ENCODE data around the gene PSPH. TPM values are rescaled to one million over a fixed set of nuclear protein-coding genes. Genes with fewer than 3 reads are reported as not detected.

The PSPH gene
- total RNA-seq, 1 donor from 2014 or later, result 9.0 TPM

GRCh38 chr7:56063882-56064625 lies 12.8 kb upstream of the PSPH start, which contains the start of gene SUMF2:
Gene SUMF2, plus strand, starts transcription at chr7:56064286. Its CDS starts 26 bp downstream, at chr7:56064312.
- H3K36me3 Mint-ChIP-seq (ENCODE audit: low read depth), result peaks cover 60% of the 10 kb centered on the region
- ChIA-PET CTCF (interaction anchor here (1.2 to 4.3 kb wide), 3 partner anchors 10 to 57 kb away, joined by 5 to 25 read pairs (median 5); partner anchors contain the start of genes CCT6A and PSPH), POLR2A (interaction anchor here (0.7 to 2.6 kb wide), 9 partner anchors 10 to 698 kb away, joined by 3 to 57 read pairs (median 12); partner anchors contain the start of genes CCT6A, CHCHD2, LANCL2 and NIPSNAP2)
- no peaks in the 10 kb centered on the region for H3K27me3 Mint-ChIP-seq
- intact Hi-C loops (cut with micrococcal nuclease), result loop anchor here (1.0 to 10.0 kb wide), 7 partner anchors 10 to 530 kb away; partner anchors contain the start of genes CCT6A, CHCHD2, PSPH and ZNF713
- H3K4me3 Mint-ChIP-seq, result peak within 1 kb of the TSS; percentile 92
- no peak for TF ChIP-seq CTCF (IDR thresholded peaks at IDR 0.05)
- peaks cover 32% of the 10 kb centered on the region for H3K4me1 Mint-ChIP-seq
- peak; percentile 92 for ATAC-seq (ENCODE audit: low read depth)
- peak within 1 kb of the TSS; percentile 85 for H3K27ac Mint-ChIP-seq
- no peaks in the 10 kb centered on the region for H3K9me3 Mint-ChIP-seq
- peak; percentile 91 for DNase-seq

- CTCF ChIA-PET, result interaction anchor here (4.3 kb wide), 1 partner anchor 11 kb away, joined by 25 read pairs; no protein-coding TSS in a partner anchor
- Mint-ChIP-seq H3K36me3 (ENCODE audit: low read depth) (peaks cover 60% of the 10 kb centered on the region), H3K4me3 (peak overlapping the region; percentile 92), H3K9me3 (no peaks in the 10 kb centered on the region), H3K27me3 (no peaks in the 10 kb centered on the region), H3K4me1 (peaks cover 32% of the 10 kb centered on the region), H3K27ac (peak overlapping the region; percentile 85)
- intact Hi-C loops (cut with micrococcal nuclease), result loop anchor here (10.0 kb wide), 1 partner anchor 499 kb away; no protein-coding TSS in a partner anchor
- no peak for DNase-seq
- no peak for TF ChIP-seq CTCF (IDR thresholded peaks at IDR 0.05)
- ATAC-seq (ENCODE audit: low read depth), result no peak
- POLR2A ChIA-PET, result interaction anchor here (0.8 to 2.6 kb wide), 4 partner anchors 9 to 698 kb away, joined by 5 to 57 read pairs (median 9); partner anchors contain the start of genes CCT6A, CHCHD2, LANCL2 and PSPH
Measured at GRCh38 chr7:56063500-56063881, 12.2 kb upstream of the PSPH start.

GRCh38 chr7:56062382-56062781 lies 11.1 kb upstream of the PSPH start:
- Mint-ChIP-seq H3K9me3 (no peaks in the 10 kb centered on the region), H3K36me3 (ENCODE audit: low read depth) (peaks cover 68% of the 10 kb centered on the region), H3K27ac (peak overlapping the region; percentile 33), H3K4me1 (peaks cover 32% of the 10 kb centered on the region), H3K27me3 (no peaks in the 10 kb centered on the region), H3K4me3 (peak overlapping the region; percentile 24)
- intact Hi-C loops (cut with micrococcal nuclease), result loop anchor here (10.0 kb wide), 1 partner anchor 498 kb away; no protein-coding TSS in a partner anchor
- ChIA-PET CTCF (interaction anchor here (4.3 kb wide), 1 partner anchor 12 kb away, joined by 25 read pairs; no protein-coding TSS in a partner anchor), POLR2A (interaction anchor here (1.0 kb wide), 1 partner anchor 11 kb away, joined by 4 read pairs; the partner anchor contains the start of genes CCT6A and PSPH)
- ATAC-seq (ENCODE audit: low read depth) (no peak), DNase-seq (no peak)
- no peak for TF ChIP-seq CTCF (IDR thresholded peaks at IDR 0.05)

- no peak for ATAC-seq (ENCODE audit: low read depth)
- H3K27me3 Mint-ChIP-seq, result no peaks in the 10 kb centered on the region
- POLR2A ChIA-PET, result interaction anchor here (1.7 kb wide), 1 partner anchor 10 kb away, joined by 6 read pairs; the partner anchor contains the start of gene SUMF2
- no peak for TF ChIP-seq CTCF (IDR thresholded peaks at IDR 0.05)
- no peak for DNase-seq
- peaks cover 27% of the 10 kb centered on the region for H3K4me1 Mint-ChIP-seq
- intact Hi-C loops (cut with micrococcal nuclease), result loop anchor here (5.0 kb wide), 1 partner anchor 102 kb away; the partner anchor contains the start of gene MRPS17
- CTCF ChIA-PET, result no interaction called here
- no peaks in the 10 kb centered on the region for H3K9me3 Mint-ChIP-seq
- peaks cover 67% of the 10 kb centered on the region for H3K36me3 Mint-ChIP-seq (ENCODE audit: low read depth)
- no peak overlapping the region for H3K4me3 Mint-ChIP-seq
- no peak overlapping the region for H3K27ac Mint-ChIP-seq
Measured at GRCh38 chr7:56053993-56054392, 2.7 kb upstream of the PSPH start.

DNA sequence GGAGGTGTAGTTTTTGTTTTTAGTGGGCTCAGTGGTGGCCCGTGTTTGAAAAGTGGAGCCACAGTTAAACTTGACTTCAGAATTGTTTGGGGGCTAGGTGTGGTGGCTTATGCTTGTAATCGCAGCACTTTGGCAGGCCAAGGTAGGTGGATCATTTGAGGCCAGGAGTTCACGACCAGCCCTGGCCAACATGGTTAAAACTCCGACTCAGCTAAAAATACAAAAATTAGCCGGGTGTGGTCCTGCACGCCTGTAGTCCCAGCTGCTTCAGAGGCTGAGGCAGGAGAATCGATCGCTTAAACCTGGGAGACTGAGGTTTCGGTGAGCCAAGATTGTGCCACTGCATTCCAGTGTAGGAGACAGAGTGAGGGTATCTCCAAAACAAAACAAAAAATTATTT lies 2.1 kb upstream of the PSPH start:
- DNase-seq (no peak), ATAC-seq (ENCODE audit: low read depth) (no peak)
- H3K27me3 Mint-ChIP-seq, result no peaks in the 10 kb centered on the region
- intact Hi-C loops (cut with micrococcal nuclease), result loop anchor here (5.0 kb wide), 1 partner anchor 101 kb away; the partner anchor contains the start of gene MRPS17
- CTCF ChIA-PET, result no interaction called here
- H3K9me3 Mint-ChIP-seq, result no peaks in the 10 kb centered on the region
- TF ChIP-seq CTCF (IDR thresholded peaks at IDR 0.05), result no peak
- no peak overlapping the region for H3K4me3 Mint-ChIP-seq
- peaks cover 27% of the 10 kb centered on the region for H3K4me1 Mint-ChIP-seq
- no peak overlapping the region for H3K27ac Mint-ChIP-seq
- POLR2A ChIA-PET, result interaction anchor here (1.7 kb wide), 1 partner anchor 11 kb away, joined by 6 read pairs; the partner anchor contains the start of gene SUMF2
- H3K36me3 Mint-ChIP-seq (ENCODE audit: low read depth), result peaks cover 61% of the 10 kb centered on the region

Measured in activated B cell treated with CpG ODN at 0.5 μM for 24 hours (primary cell).